Measurements from ENCODE around the gene CNTNAP5.

Gene CNTNAP5

GRCh38 chr2:124317628-124318027 is 292.5 kb downstream of the CNTNAP5 start:
- Histone ChIP-seq H3K79me1 (ENCODE audit: low read length) (no peaks in the 10 kb centered on the region), H3K4ac (ENCODE audit: low read depth, low read length) (no peak overlapping the region), H3K27ac (ENCODE audit: low read depth, low read length) (no peak overlapping the region), H3K14ac (ENCODE audit: low read length) (no peak overlapping the region), H3K79me2 (ENCODE audit: control insufficient read depth, insufficient read depth, low read length, poor library complexity) (no peaks in the 10 kb centered on the region), H2BK120ac (ENCODE audit: insufficient read depth, low read length, poor library complexity) (no peak overlapping the region), H3K4me3 (ENCODE audit: low read depth, low read length) (no peak overlapping the region), H3K4me2 (ENCODE audit: low read length) (no peak overlapping the region), H4K8ac (ENCODE audit: low read depth, low read length) (no peak overlapping the region), H3K9ac (ENCODE audit: low read length) (no peak overlapping the region), H3K23ac (ENCODE audit: low read length) (no peak overlapping the region), H3K4me1 (ENCODE audit: control insufficient read depth in 1 of 2, insufficient read depth in 2 of 2, low read length in 2 of 2) (no peaks in the 10 kb centered on the region), H4K91ac (ENCODE audit: low read depth, low read length) (no peak overlapping the region), H2AK5ac (ENCODE audit: low read length) (no peak overlapping the region), H3K18ac (ENCODE audit: low read length) (no peak overlapping the region), H3K9me3 (ENCODE audit: insufficient read depth, low read depth, low read length) (no peaks in the 10 kb centered on the region), H3K36me3 (ENCODE audit: control insufficient read depth in 1 of 2, insufficient read depth in 2 of 2, low read length in 2 of 2) (no peaks in the 10 kb centered on the region), H2BK12ac (ENCODE audit: low read length) (no peak overlapping the region), H4K12ac (ENCODE audit: low read depth, low read length) (no peak overlapping the region), H3K27me3 (ENCODE audit: insufficient read depth, low read length) (no peaks in the 10 kb centered on the region), H2AFZ (ENCODE audit: insufficient read depth, low read length, poor library complexity) (no peak overlapping the region), H2BK5ac (ENCODE audit: low read depth, low read length, poor library complexity) (no peak overlapping the region)
- WGBS (ENCODE audit: extremely low coverage, insufficient coverage, insufficient read length), result no CpG with 5 or more reads among the region's 1 CpG
- no peak for DNase-seq

GRCh38 chr2:124318913-124319312 is 293.8 kb downstream of the CNTNAP5 start:
- H3K9ac ChIP-seq (ENCODE audit: low read length), result no peak overlapping the region
- H3K27me3 ChIP-seq (ENCODE audit: insufficient read depth, low read length), result no peaks in the 10 kb centered on the region
- H3K4me3 ChIP-seq (ENCODE audit: low read depth, low read length), result no peak overlapping the region
- H3K4me2 ChIP-seq (ENCODE audit: low read length), result no peak overlapping the region
- no peak overlapping the region for H3K23ac ChIP-seq (ENCODE audit: low read length)
- no peak overlapping the region for H4K91ac ChIP-seq (ENCODE audit: low read depth, low read length)
- H3K9me3 ChIP-seq (ENCODE audit: insufficient read depth, low read depth, low read length), result no peaks in the 10 kb centered on the region
- no peak overlapping the region for H3K14ac ChIP-seq (ENCODE audit: low read length)
- no peak overlapping the region for H3K27ac ChIP-seq (ENCODE audit: low read depth, low read length)
- no peaks in the 10 kb centered on the region for H3K36me3 ChIP-seq (ENCODE audit: control insufficient read depth in 1 of 2, insufficient read depth in 2 of 2, low read length in 2 of 2)
- no peaks in the 10 kb centered on the region for H3K79me2 ChIP-seq (ENCODE audit: control insufficient read depth, insufficient read depth, low read length, poor library complexity)
- H3K4me1 ChIP-seq (ENCODE audit: control insufficient read depth in 1 of 2, insufficient read depth in 2 of 2, low read length in 2 of 2), result no peaks in the 10 kb centered on the region
- H2BK12ac ChIP-seq (ENCODE audit: low read length), result no peak overlapping the region
- no peak overlapping the region for H4K12ac ChIP-seq (ENCODE audit: low read depth, low read length)
- no peak overlapping the region for H3K18ac ChIP-seq (ENCODE audit: low read length)
- no peak overlapping the region for H2BK5ac ChIP-seq (ENCODE audit: low read depth, low read length, poor library complexity)
- H3K4ac ChIP-seq (ENCODE audit: low read depth, low read length), result no peak overlapping the region
- no peak overlapping the region for H4K8ac ChIP-seq (ENCODE audit: low read depth, low read length)
- DNase-seq, result no peak
- H2AK5ac ChIP-seq (ENCODE audit: low read length), result no peak overlapping the region
- no peak overlapping the region for H2AFZ ChIP-seq (ENCODE audit: insufficient read depth, low read length, poor library complexity)
- no peaks in the 10 kb centered on the region for H3K79me1 ChIP-seq (ENCODE audit: low read length)
- WGBS (ENCODE audit: extremely low coverage, insufficient coverage, insufficient read length), result no CpG with 5 or more reads among the region's 2 CpGs
- no peak overlapping the region for H2BK120ac ChIP-seq (ENCODE audit: insufficient read depth, low read length, poor library complexity)

GRCh38 chr2:124319577-124319976 is 294.5 kb downstream of the CNTNAP5 start:
- Histone ChIP-seq H2AFZ (ENCODE audit: insufficient read depth, low read length, poor library complexity) (no peak overlapping the region), H3K9me3 (ENCODE audit: insufficient read depth, low read depth, low read length) (no peaks in the 10 kb centered on the region), H3K9ac (ENCODE audit: low read length) (no peak overlapping the region), H2BK12ac (ENCODE audit: low read length) (no peak overlapping the region), H4K91ac (ENCODE audit: low read depth, low read length) (no peak overlapping the region), H3K4ac (ENCODE audit: low read depth, low read length) (no peak overlapping the region), H3K79me2 (ENCODE audit: control insufficient read depth, insufficient read depth, low read length, poor library complexity) (no peaks in the 10 kb centered on the region), H2AK5ac (ENCODE audit: low read length) (no peak overlapping the region), H3K4me2 (ENCODE audit: low read length) (no peak overlapping the region), H3K27ac (ENCODE audit: low read depth, low read length) (no peak overlapping the region), H3K18ac (ENCODE audit: low read length) (no peak overlapping the region), H3K27me3 (ENCODE audit: insufficient read depth, low read length) (no peaks in the 10 kb centered on the region), H3K36me3 (ENCODE audit: control insufficient read depth in 1 of 2, insufficient read depth in 2 of 2, low read length in 2 of 2) (no peaks in the 10 kb centered on the region), H4K8ac (ENCODE audit: low read depth, low read length) (no peak overlapping the region), H2BK120ac (ENCODE audit: insufficient read depth, low read length, poor library complexity) (no peak overlapping the region), H3K4me3 (ENCODE audit: low read depth, low read length) (no peak overlapping the region), H3K14ac (ENCODE audit: low read length) (no peak overlapping the region), H2BK5ac (ENCODE audit: low read depth, low read length, poor library complexity) (no peak overlapping the region), H4K12ac (ENCODE audit: low read depth, low read length) (no peak overlapping the region), H3K79me1 (ENCODE audit: low read length) (no peaks in the 10 kb centered on the region), H3K23ac (ENCODE audit: low read length) (no peak overlapping the region), H3K4me1 (ENCODE audit: control insufficient read depth in 1 of 2, insufficient read depth in 2 of 2, low read length in 2 of 2) (no peaks in the 10 kb centered on the region)
- no CpG with 5 or more reads among the region's 3 CpGs for WGBS (ENCODE audit: extremely low coverage, insufficient coverage, insufficient read length)
- no peak for DNase-seq

- no peak overlapping the region for H4K12ac ChIP-seq (ENCODE audit: low read depth, low read length)
- no peak overlapping the region for H4K8ac ChIP-seq (ENCODE audit: low read depth, low read length)
- no peaks in the 10 kb centered on the region for H3K27me3 ChIP-seq (ENCODE audit: insufficient read depth, low read length)
- no peak overlapping the region for H3K4me2 ChIP-seq (ENCODE audit: low read length)
- no CpG with 5 or more reads among the region's 5 CpGs for WGBS (ENCODE audit: extremely low coverage, insufficient coverage, insufficient read length)
- H2AK5ac ChIP-seq (ENCODE audit: low read length), result no peak overlapping the region
- DNase-seq, result no peak
- no peak overlapping the region for H3K27ac ChIP-seq (ENCODE audit: low read depth, low read length)
- H3K36me3 ChIP-seq (ENCODE audit: control insufficient read depth in 1 of 2, insufficient read depth in 2 of 2, low read length in 2 of 2), result no peaks in the 10 kb centered on the region
- no peaks in the 10 kb centered on the region for H3K4me1 ChIP-seq (ENCODE audit: control insufficient read depth in 1 of 2, insufficient read depth in 2 of 2, low read length in 2 of 2)
- no peak overlapping the region for H2AFZ ChIP-seq (ENCODE audit: insufficient read depth, low read length, poor library complexity)
- H2BK5ac ChIP-seq (ENCODE audit: low read depth, low read length, poor library complexity), result no peak overlapping the region
- no peak overlapping the region for H3K4ac ChIP-seq (ENCODE audit: low read depth, low read length)
- no peak overlapping the region for H3K23ac ChIP-seq (ENCODE audit: low read length)
- no peak overlapping the region for H3K4me3 ChIP-seq (ENCODE audit: low read depth, low read length)
- no peaks in the 10 kb centered on the region for H3K79me2 ChIP-seq (ENCODE audit: control insufficient read depth, insufficient read depth, low read length, poor library complexity)
- H2BK12ac ChIP-seq (ENCODE audit: low read length), result no peak overlapping the region
- no peak overlapping the region for H3K18ac ChIP-seq (ENCODE audit: low read length)
- H3K14ac ChIP-seq (ENCODE audit: low read length), result no peak overlapping the region
- H3K79me1 ChIP-seq (ENCODE audit: low read length), result no peaks in the 10 kb centered on the region
- H2BK120ac ChIP-seq (ENCODE audit: insufficient read depth, low read length, poor library complexity), result no peak overlapping the region
- no peaks in the 10 kb centered on the region for H3K9me3 ChIP-seq (ENCODE audit: insufficient read depth, low read depth, low read length)
- H3K9ac ChIP-seq (ENCODE audit: low read length), result no peak overlapping the region
- H4K91ac ChIP-seq (ENCODE audit: low read depth, low read length), result no peak overlapping the region
These were observed 295.1 kb downstream of the CNTNAP5 start for GRCh38 chr2:124320051-124320688.
